ENCODE measurements around the gene ESAM. TPM values are rescaled to one million over a fixed set of nuclear protein-coding genes. Genes with fewer than 3 reads are reported as not detected.

The ESAM gene
- polyA plus RNA-seq, 1 donor, result 65.1 TPM

GRCh38 chr11:124751741-124752470 is 10.2 kb downstream of the ESAM start, which contains the start of gene VSIG2:
Gene VSIG2, minus strand, starts transcription at chr11:124752255. Its CDS starts 118 bp downstream, at chr11:124752137.
- DNase-seq, result no peak

GRCh38 chr11:124751391-124751740 is 10.7 kb downstream of the ESAM start:
- no peak for DNase-seq

GRCh38 chr11:124749912-124750311 is 12.2 kb downstream of the ESAM start:
- DNase-seq, result no peak

GRCh38 chr11:124748481-124749343 is 13.4 kb downstream of the ESAM start:
- no peak for DNase-seq

- no peak for DNase-seq
These were observed 14.0 kb downstream of the ESAM start for GRCh38 chr11:124748100-124748418.

- no peak for DNase-seq
These were observed 14.5 kb downstream of the ESAM start for GRCh38 chr11:124747406-124748099.

GRCh38 chr11:124746621-124747243 is 15.4 kb downstream of the ESAM start:
- no peak for DNase-seq

GRCh38 chr11:124745835-124746620 is 16.1 kb downstream of the ESAM start:
- DNase-seq, result no peak

GRCh38 chr11:124745270-124745834 is 16.7 kb downstream of the ESAM start:
- DNase-seq, result no peak

- no peak for DNase-seq
These were observed 19.0 kb downstream of the ESAM start for GRCh38 chr11:124743050-124743449.

GRCh38 chr11:124742555-124742954 is 19.5 kb downstream of the ESAM start:
- DNase-seq, result no peak

- DNase-seq, result no peak
These were observed 21.7 kb downstream of the ESAM start for GRCh38 chr11:124740277-124740882.

GRCh38 chr11:124739479-124740276 is 22.4 kb downstream of the ESAM start, which contains the start of gene NRGN:
Gene NRGN, plus strand, starts transcription at chr11:124739942. Its CDS starts 143 bp downstream, at chr11:124740085.
- DNase-seq, result peak; percentile 93

- no peak for DNase-seq
These were observed 23.2 kb downstream of the ESAM start for GRCh38 chr11:124738713-124739478.

GRCh38 chr11:124737638-124738305 is 24.3 kb downstream of the ESAM start:
- DNase-seq, result no peak

GRCh38 chr11:124736736-124737135 is 25.4 kb downstream of the ESAM start:
- DNase-seq, result no peak

- DNase-seq, result no peak
These were observed 29.9 kb downstream of the ESAM start for GRCh38 chr11:124732230-124732629.

GRCh38 chr11:124729571-124729970 is 32.5 kb downstream of the ESAM start:
- no peak for DNase-seq

GRCh38 chr11:124728134-124728533 is 34.0 kb downstream of the ESAM start:
- no peak for DNase-seq
